ENCODE results near the gene ZBTB21. TPM values are rescaled to one million over a fixed set of nuclear protein-coding genes. Genes with fewer than 3 reads are reported as not detected.

The ZBTB21 gene
- total and polyA plus RNA-seq, 2 of the 4 experiments (the other 2 are of a cell fraction): 6.8 to 12.0 TPM

GRCh38 chr21:41973427-41973831, 36.7 kb downstream of the ZBTB21 start:
- no peak overlapping the region for H3K4ac ChIP-seq (ENCODE audit: low read depth, low read length)
- no peak overlapping the region for H2BK20ac ChIP-seq (ENCODE audit: low read depth, low read length)
- no peaks in the 10 kb centered on the region for H4K20me1 ChIP-seq (ENCODE audit: insufficient read depth, low read length)
- no peak overlapping the region for H4K8ac ChIP-seq (ENCODE audit: low read depth in 2 of 2, low read length in 2 of 2)
- no peaks in the 10 kb centered on the region for H3K79me1 ChIP-seq (ENCODE audit: low read depth in 1 of 2, low read length in 2 of 2)
- H2BK120ac ChIP-seq (ENCODE audit: low read depth, low read length): no peak overlapping the region
- no peak overlapping the region for H2AFZ ChIP-seq (replicated peaks; ENCODE audit: low read length, poor library complexity)
- CTCF ChIA-PET: no interaction called here
- no peak overlapping the region for H3K14ac ChIP-seq (replicated peaks; ENCODE audit: low read depth, low read length)
- H2BK15ac ChIP-seq (ENCODE audit: low read depth, low read length): no peak overlapping the region
- DNase-seq (no peak), ATAC-seq (ENCODE audit: low read depth) (no peak)
- BruUV-seq (replicated peaks): no TSS peak
- H3K9me1 ChIP-seq (ENCODE audit: insufficient read depth, low read length): peaks cover 2% of the 10 kb centered on the region; the same call in 1 of the 2 replicates
- H3K9me3 ChIP-seq (ENCODE audit: control insufficient read depth, insufficient read depth, low read length): no peaks in the 10 kb centered on the region
- H3K4me3 ChIP-seq (ENCODE audit: insufficient read depth, low read depth, low read length): no peak overlapping the region
- H3K36me3 ChIP-seq (ENCODE audit: control insufficient read depth, insufficient read depth, low read length): no peaks in the 10 kb centered on the region
- TF ChIP-seq RAD21 (IDR thresholded peaks at IDR 0.05; ENCODE audit: low read length) (no peak), MAFK (IDR thresholded peaks at IDR 0.05; ENCODE audit: low read depth, low read length) (no peak), CHD1 (IDR thresholded peaks at IDR 0.05; ENCODE audit: low read depth, low read length) (no peak), SMC3 (IDR thresholded peaks at IDR 0.05; ENCODE audit: low read depth, low read length) (no peak), MXI1 (IDR thresholded peaks at IDR 0.05; ENCODE audit: borderline replicate concordance, low read depth, low read length) (no peak), RCOR1 (IDR thresholded peaks at IDR 0.05; ENCODE audit: insufficient replicate concordance, low read length) (no peak), NFE2L2 (IDR thresholded peaks at IDR 0.05; ENCODE audit: low read depth, low read length) (no peak)
- no peak overlapping the region for H3K23ac ChIP-seq (ENCODE audit: low read depth, low read length)
- H2BK5ac ChIP-seq (ENCODE audit: low read depth, low read length, poor library complexity, severe bottlenecking): no peak overlapping the region
- intact Hi-C loops (cut with micrococcal nuclease): no loop called here
- H3K27me3 ChIP-seq (ENCODE audit: control insufficient read depth, insufficient read depth, low read length): no peaks in the 10 kb centered on the region
- POLR2A ChIA-PET (ENCODE audit: unreplicated experiment): no interaction called here
- no peak overlapping the region for H4K5ac ChIP-seq (ENCODE audit: low read depth, low read length)
- no peak overlapping the region for H2AK5ac ChIP-seq (ENCODE audit: low read depth, low read length)
- in situ Hi-C loops (cut with MboI; ENCODE audit: low sequenced_read_pairs): no loop called here
- no peak overlapping the region for H4K91ac ChIP-seq (ENCODE audit: insufficient read depth, low read depth, low read length)
- H3K27ac ChIP-seq (ENCODE audit: insufficient read depth, low read length): no peak overlapping the region
- H3K56ac ChIP-seq (ENCODE audit: extremely low read depth, insufficient read depth, low read length): no peak overlapping the region
- 88% methylated on average over 6 of the region's 15 CpGs; no CpG with 5 or more reads in 1 of the 2 experiments for WGBS, 2 experiments (ENCODE audit: extremely low coverage in 2 of 2, insufficient read length in 1 of 2)
- H3K9ac ChIP-seq (ENCODE audit: low read depth, low read length): no peak overlapping the region
- no peaks in the 10 kb centered on the region for H3K4me1 ChIP-seq (ENCODE audit: control insufficient read depth, insufficient read depth, low read length)
- H2AK9ac ChIP-seq (replicated peaks; ENCODE audit: low read depth, low read length, poor library complexity): no peak overlapping the region
- H3K4me2 ChIP-seq (ENCODE audit: low read depth, low read length): no peak overlapping the region
- dilution Hi-C loops (cut with HindIII; ENCODE audit: low sequenced_read_pairs, unreplicated experiment): no loop called here
- H3K18ac ChIP-seq (ENCODE audit: low read depth, low read length): no peak overlapping the region
